DMS153 treated with DMSO at 0.1 percent for 48 hours (cell line): Measurements from ENCODE around the gene CRB3.
A peak's percentile ranks its signal among the peaks of the same experiment; 100 is the strongest.

Source experiments
- DNase-seq: peaks from one replicate; lab custom pipeline; 2025; ENCODE audit not compliant: unreplicated experiment; lab: John Stamatoyannopoulos, UW

Gene CRB3

DNA sequence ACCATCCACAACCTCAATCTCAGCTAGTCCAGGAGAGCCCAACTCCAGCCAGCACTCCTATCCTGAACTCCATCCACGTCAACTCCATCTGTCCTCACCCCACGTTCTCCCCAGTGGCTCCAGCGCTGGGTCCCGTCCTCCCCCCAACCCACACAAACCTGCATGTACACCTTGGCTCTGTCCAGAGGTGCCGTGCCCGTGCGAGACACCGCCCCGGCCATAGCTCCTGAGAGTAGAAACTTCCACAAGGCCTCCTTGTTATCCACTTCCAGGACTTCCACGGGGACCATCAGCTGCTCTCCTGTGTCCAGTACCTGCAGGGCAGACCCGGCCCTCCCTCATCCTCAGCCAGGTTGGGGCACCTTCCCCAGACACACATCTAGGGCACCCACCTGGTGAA is 32.2 kb upstream of the CRB3 start:
- DNase-seq: no peak

DNA sequence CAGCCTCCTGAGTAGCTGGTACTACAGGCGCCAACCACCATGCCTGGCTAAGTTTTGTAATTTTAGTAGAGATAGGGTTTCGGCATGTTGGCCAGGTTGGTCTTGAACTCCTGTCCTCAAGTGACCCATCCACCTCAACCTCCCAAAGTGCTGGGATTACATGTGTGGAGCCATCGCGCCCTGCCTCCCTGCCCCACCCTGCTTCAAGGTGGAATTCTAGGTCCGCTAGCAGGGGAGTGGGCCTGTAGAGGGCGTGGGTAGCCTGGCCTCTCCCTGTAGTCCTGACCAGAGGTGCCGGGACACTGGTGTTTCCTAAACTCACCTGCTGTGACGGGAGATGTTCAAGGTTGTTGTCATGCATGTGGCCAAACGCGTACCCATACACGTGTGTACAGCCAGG is 30.9 kb upstream of the CRB3 start:
- DNase-seq: no peak

DNA sequence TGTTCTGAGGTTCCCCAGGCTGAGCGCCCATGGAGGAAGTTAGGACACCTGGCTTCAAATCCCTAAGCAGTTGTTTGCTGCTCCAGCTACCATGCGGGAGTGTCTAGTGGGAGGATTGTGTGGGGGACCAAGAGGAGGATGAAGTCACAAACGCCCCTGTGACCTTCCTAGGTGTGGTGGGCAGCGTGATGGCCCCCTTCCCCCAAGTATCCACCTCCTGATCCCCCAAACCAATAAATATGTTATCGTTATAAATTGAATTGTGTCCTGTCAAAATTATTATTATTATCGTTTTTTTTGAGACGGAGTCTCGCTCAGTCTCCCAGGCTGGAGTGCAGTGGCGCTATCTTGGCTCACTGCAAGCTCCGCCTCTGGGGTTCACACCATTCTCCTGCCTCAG is 30.4 kb upstream of the CRB3 start, which contains the start of gene SLC25A41:
SLC25A41 (minus strand) TSS at position 101 of the 400 bp plus-strand sequence; CDS start at position 31, 70 bp downstream.
- no peak for DNase-seq

DNA sequence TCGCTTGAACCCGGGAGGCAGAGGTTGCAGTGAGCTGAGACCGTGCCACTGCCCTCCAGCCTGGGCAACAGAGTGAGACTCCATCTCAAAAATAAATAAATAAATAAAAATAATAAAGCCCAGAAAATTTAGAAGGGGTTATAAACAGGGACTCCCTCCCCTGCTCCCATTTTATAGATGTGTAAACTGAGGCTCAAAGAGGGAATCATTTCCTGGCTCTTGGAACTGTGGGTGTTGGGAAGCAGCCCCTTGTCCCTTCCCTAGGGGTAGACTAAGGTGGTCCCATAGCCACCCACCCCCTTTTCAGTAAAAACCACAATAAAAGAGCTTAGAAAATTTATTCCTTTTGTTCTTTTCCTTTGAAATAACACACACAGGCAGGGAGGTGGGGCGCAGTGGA is 24.3 kb upstream of the CRB3 start:
- no peak for DNase-seq

DNA sequence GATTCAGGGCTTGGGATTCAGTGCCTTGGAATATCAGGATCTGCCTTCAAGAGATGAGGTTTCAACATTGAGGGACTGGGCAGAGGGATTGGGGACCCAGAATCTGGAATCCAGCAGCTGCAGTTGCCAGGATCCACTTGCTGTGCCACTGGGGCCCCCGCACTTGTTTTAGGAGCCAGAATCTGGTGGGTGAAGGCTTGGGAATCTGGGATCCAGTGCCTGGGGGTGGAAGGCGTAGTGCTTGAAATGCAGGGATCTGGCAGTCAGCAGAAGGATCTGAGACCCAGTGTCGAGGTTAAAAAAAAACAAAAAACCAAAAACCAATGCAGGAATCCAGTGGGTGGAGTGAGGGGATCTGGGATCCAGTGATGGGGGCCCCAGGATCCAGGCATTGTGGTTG is 23.2 kb upstream of the CRB3 start:
- no peak for DNase-seq

DNA sequence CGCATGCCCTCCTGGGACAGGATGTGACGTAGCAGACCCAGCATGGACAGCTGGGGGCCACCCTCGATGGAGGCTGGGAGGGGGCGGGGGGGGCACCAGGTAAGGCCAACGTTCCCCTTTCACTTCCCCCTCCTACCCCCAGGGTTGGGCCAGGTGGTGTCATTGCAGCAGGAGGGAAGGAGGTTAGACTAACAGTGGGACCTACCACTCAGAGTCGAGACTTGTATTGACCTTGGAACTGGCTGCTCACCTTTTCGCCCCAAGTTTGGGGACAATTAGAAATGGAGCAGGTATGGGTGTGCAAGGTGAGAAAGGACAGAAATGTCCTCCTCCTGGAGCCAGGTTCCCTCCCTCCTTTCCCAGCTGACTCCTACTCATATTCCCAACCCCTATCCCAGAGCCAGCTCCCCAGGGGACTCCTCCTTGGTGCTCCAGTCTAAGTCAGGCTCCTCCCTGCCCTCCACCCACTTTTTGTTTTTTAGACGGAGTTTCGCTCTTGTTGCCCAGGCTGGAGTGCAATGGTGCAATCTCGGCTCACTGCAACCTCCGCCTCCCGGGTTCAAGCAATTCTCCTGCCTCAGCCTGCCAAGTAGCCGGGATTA is 21.9 kb upstream of the CRB3 start:
- DNase-seq: no peak

DNA sequence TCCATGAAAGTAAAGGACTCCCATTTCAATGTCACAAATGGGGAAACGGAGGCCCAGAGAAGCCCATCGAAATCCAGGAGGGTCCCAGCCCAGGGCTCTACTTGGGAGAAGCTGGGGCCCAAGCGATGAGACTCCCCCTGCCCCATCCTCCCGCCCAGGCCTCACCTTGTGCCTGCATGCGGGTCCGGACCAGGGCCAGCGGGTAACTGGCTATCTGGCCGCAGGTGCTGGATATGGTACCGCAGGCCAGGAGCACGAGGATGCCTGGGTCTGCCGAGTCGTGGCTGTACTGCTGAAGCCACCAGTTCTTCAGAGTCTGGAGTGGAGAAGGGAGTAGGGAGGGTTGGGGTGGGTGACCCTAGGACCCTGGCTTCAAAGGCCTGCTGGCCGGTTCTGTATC is 20.1 kb upstream of the CRB3 start:
- DNase-seq: no peak

DNA sequence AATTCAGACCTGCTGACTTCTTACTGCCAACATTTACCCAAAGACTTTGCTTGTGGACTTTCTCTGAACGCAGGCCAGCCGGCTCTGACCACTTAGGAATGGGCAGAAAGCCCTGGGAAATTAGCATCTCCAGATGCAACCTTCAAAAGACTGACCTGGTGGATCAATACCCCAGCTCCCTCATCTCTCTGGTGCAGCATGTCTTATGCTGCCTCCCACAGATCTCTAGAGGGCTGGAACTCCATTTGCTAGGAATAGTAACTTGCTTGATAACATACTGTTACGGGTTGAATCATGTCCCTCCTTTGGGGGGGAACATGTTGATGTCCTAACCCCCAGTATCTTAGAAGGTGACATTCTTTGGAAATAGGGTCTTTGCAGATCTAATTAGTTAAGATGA is 17.6 kb upstream of the CRB3 start:
- DNase-seq: no peak

DNA sequence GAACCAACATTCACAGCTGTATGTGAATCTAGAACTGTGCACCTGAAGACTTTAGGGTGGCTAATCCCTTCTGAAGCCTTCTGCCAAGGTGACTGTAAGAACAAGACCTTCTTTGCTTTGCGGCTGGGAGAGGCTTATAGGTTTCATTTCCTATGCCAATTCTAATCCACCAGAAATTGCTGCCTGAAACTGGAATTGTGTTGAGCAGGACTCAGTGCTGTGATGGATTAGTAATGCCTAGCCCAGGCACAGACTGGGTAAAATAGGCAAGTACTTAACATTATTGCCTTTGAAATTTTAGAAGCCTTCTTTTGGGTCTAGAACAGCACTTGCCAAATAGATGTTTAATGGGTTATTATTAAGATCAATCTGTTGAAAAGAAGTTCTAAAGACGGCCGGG is 16.0 kb upstream of the CRB3 start:
- DNase-seq: no peak

DNA sequence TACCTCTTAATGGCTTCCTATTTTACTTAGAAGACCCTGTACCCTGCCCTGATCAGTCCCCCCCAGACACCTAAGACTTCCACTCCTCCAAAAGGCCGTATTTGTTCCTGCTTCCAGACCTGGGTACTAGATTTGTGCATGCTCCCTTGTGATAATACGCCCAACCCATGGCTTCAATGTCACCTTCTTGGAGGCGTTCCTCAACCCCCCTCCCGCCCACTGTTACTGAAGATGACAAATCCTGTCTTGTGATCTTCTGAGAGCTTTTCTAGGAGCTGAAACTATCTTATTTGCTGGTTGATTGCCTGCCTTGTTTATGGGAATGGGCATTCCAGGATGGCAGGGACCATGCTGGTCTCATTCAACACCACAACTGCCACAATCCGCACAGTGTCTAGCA is 13.9 kb upstream of the CRB3 start:
- no peak for DNase-seq

DNA sequence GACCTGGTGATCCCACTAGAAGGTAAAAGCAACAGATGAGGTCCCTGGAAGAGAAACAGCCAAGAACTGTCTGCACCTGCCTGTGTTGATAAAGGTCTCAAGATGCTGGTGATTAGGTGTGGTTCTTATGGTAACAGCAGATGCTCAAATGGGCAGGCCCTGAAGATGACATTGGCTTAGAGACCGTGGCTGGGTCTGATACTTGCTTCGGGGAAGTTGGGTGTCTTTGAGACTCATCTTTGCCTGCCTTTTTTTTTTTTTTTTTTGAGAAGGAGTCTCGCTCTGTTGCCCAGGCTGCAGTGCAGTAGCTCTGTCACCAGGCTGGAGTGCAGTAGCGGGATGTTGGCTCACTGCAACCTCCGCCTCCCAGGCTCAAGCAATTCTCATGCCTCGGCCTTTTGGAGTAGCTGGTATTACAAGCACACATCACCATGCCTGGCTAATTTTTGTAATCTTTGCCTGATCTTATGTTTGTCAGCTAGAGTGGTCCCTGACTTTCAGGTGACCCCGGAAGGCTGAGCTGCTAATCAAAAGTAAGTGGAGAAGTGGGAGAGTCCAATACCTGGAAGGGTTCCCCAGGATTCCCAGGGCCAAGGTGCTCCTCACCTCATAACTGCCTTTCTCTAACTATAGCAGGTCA is 12.4 kb upstream of the CRB3 start:
- no peak for DNase-seq

DNA sequence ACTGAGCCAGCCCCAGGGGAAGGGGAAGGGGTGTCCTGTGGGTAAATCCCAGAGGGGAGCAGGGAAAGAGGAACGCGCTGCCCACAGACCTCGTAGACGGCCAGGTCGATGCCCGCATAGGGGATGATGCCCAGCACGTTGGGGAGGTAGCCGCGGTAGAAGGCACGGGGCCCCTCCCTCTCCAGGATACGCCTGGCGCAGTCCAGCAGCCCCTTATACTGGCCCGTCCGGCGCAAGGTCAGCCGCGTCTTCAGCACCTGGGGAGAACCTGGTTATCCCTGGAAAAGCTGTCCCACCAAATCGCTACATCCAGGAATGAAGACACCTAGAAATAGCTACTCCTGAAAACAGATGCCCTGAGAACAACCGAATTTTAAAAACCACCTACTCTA is 11.9 kb upstream of the CRB3 start:
- no peak for DNase-seq

DNA sequence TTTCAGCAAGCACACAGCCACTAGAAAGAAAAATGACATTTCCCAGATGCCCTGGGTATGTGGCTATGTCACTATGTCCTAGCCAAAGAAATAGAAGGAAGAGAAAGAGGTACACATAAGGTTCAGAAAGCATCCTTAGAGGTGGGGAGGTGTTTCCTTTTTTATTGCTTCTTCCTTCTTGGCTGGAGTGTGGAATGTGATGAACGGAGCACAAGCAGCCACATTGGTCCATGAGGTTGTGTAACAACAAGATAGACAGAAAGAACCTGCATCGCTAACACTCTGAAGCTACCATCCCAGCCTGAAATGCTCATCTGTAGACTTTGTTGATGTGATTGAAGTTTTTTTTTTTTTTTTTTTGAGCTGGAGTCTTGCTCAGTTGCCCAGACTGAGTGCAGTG is 11.2 kb upstream of the CRB3 start:
- no peak for DNase-seq

DNA sequence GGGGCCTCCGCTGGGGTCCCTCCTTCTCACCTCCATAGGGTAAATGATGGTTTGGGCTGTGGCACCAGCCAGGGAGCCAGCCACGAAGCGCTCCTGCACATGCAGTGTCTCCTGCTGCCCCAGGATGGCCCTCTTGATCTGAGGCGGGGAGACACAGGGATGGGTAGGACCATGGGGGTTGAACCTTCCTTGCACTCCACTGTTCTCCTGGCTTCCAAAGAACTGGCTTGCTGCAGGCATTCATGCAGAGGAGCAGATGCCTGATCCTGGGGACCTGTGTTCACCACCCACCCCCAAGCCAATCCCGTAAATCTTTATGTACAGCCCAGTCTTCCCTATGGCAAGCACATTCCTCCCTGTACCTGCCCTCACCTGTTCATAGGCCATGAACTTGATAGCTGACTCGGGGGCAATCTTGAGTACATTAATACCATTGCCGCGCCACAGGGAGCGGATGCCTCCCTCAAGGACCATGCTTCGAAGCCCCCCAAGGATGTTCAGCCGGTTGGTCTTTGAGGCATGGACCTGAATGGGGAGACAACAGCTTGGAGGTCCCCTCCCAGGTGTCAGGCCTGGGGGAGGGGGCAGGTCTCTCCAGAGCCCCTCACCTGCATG is 10.0 kb upstream of the CRB3 start:
- DNase-seq: no peak

DNA sequence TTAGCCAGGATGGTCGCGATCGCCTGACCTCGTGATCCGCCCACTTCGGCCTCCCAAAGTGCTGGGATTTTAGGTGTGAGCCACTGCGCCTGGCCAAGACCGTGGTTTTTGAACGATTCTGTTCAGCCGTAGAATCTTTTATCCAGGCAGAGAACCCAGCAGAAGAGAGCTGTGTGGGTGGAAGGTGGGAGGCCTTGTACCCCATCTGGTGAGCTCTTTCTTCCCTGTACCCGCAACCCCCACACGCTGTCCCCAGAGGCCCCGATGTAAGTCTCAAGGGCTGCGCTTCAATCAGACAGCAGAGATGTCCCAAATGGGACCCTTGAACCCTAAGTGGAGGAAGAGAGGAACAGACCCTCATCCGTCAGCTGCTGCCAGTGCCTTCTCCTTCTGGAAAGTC is 8.1 kb upstream of the CRB3 start:
- no peak for DNase-seq

DNA sequence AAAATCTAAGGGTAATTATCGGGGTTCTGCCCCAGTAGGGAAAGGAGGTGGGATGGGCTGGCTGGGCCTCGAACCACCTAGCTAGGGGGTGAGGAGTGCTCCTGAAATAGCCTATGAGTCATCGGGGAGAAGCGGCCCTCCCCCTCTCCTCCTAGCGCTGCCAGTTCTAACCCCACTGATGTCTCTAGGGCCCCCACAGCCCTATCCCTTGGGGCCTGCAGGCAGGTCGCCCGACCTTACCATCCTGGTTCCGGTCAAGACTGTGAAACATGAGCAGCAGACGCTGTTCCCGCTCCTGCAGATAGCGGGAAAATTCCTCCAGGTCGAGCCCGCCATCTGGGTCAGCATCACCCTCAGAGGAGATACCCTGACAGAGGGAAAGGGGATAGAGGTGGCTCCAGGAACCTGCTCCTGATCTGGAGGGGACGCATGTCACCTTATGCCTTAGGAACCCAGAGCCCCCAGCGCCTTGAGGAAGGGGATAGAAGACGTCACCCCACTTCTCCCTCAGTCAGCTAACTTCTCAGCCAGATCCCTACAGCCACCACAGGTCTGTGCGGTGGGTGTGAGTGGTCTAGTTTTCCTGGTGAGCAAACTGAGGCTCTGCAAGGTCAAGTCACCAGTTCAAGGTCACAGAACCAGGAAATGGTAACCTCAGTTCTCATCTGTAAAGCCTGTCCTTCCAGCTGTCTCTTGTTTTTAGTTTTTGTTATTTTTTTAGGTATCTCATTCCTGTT is 5.9 kb upstream of the CRB3 start:
- no peak for DNase-seq

DNA sequence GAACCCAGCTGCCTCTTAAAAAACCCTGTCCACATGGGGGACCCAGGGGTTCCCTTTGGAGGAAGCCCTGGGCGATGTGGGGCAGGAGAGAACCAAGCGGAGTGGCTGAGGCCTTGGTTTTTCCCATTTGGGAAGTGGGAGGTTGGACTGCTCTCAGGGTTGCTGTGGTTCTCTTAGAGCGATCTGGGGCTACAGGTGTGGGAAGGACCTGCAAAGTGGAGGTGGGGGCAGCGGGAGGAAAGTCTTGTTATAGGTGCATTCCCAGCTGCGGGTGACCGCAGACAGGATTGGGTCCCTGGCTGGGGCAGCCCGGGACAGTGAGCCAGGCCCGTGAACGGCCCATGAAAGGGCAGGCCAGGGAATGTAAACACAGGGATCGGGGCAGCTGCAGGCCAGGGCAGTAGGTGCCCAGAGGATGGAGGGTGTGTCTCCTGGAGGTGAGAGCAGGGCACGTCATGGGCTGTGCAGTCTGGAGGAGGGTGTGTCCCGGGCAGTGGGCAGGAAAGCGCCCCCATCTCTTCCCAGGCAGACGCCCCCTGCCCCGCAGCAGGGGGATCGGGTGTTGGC is 5.3 kb upstream of the CRB3 start:
- no peak for DNase-seq

DNA sequence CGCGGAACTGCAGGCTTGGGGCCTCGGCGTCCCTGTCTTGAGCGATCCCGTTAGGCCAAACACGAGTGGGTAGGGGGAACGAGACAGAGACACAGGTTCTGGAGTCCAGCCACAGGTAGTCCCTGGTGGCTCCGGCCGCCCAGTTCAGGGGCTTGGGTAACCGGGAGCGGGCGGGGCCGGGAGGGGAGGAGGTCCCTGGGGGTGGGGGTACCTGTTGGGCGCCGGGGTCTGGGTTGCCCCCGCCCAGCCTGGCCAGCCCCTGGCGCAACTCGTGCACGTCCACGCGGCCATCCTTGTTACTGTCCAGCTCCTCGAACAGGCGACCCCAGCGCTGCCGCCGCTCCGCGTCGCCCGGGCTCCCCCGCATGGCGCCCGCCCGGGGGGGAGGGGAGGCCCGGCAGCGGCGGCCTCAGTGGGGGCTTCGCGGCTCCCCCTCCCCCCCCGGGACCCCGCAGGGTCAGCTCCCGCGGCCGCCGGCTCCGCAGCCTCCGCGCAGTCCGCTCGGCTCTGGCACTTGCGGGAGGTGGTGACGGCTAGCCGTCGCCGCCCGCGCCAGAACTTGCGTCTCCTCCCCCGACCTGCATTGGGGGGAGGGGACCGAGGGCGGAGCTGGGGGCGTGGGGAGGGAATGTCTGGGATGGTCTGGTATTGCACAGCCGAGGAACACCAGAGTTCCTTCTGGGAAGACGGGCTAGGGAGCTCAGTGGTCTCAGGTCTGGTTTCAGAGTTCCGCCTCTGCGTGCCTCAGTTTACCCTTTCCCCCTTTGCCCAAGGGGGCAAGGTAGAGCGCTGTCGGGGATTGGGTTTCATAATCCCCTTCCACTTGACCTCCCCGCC is 4.6 kb upstream of the CRB3 start, which contains the start of gene SLC25A23:
SLC25A23 (minus strand) TSS at position 531 of the 837 bp plus-strand sequence; CDS start at position 367, 164 bp downstream.
- DNase-seq: peak; percentile 25

DNA sequence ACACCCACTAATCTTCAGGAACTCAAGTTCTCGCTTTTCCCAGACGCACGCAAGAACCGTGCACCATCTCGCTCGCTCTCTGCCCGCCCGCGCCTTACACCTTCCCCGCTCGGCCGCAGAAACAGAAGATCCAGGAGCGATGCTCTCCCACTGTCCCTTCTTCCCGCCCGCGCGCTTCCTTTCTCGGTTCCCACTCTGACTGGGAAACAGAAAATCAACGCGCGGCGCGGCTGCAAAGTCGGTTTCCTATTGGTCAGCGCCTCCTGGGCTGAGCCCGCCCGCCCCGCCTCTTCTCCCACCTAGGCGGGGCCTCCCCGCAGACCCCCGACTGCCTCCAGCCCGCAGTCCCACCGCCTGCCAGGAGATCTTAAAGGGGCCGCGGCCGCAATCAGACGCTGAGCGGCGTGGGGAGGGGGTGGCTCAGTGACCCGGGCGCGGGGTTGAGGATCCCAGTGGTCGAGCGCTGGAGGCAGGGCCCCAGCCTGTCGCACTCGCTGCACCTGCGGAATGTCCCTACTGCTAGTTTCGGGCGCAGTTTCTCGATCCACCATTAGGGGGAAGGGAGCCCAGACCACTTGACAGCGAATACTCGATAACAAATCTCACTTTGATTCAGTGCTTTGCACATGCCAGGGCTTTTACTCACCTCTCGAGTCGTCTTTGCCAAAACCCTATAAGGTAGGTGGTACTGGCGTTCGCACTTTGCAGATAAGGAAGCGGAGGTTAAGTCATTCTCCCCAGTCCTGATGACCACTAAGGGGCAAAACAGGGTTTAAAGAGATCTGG is 3.8 kb upstream of the CRB3 start:
- DNase-seq: peak; percentile 91

DNA sequence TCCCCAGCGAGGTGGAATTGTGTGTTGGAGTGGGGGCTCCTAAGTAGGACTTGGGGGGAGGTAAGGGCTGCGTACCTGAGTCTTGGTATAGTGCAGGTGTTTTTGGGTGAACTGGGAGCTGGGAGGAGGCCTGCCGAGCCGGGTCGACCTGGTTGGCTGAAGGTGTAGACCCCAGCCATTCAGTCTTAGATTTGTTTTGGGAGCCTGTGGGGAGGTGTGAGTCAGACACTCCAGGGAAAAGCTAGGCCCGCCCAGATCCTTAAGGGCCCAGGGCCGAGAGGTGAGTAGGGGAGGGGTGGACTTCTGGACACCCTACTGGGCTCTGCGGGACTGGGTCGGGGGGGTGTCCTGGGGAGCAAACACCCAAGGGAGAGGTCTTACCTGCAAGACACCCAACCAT is 935 bp downstream of the CRB3 start:
- no peak for DNase-seq
